ENCODE measurements around the gene VKORC1L1. TPM values are rescaled to one million over a fixed set of nuclear protein-coding genes. Genes with fewer than 3 reads are reported as not detected.
"Not testable (repeated sequence)": the region's sequence is repeated elsewhere in the genome, so short reads cannot be mapped to it uniquely, and the experiment has no call there.

Gene VKORC1L1
- total and polyA plus RNA-seq, 4 experiments from 2014 or later, result 2.2 to 12.6 (median 7.7) TPM

DNA sequence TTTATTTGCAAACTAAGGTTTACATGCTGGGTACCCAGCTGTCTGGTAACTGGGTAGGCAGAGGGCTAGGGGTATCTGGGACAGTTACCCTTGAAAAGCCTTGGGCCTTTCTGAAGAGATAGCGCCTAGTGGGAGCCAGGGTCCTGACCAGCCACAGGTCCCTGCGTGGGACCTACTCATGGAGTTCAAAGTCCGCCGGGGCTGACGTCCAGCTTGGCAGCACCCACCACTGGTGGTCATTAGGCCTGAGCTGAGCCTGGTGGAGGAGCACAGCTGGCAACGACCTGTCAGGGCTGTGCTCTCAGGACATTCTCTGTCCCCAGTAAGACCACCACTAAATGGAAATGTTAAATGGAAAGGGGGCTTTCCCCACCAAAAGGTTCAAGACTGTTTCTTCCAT, 89.2 kb downstream of the VKORC1L1 start:
- Mint-ChIP-seq H3K27ac (no peak overlapping the region), H3K36me3 (peaks cover 40 to 63% of the 10 kb centered on the region in 2 donors), H3K27me3 (no peaks in the 10 kb centered on the region), H3K4me1 (peaks cover 0 to 2% (median 0%) of the 10 kb centered on the region in 4 donors), H3K9me3 (no peaks in the 10 kb centered on the region), H3K4me3 (no peak overlapping the region)
- H3K36me3 ChIP-seq (ENCODE audit: insufficient read depth, low read length), result peaks cover 31% of the 10 kb centered on the region
- H3K27me3 ChIP-seq (ENCODE audit: insufficient read depth, low read length), result no peaks in the 10 kb centered on the region
- H3K27ac ChIP-seq (ENCODE audit: low read depth, low read length), result no peak overlapping the region
- ChIA-PET POLR2A (ENCODE audit: partially characterized antibody) (no interaction called here), CTCF (ENCODE audit: partially characterized antibody) (no interaction called here)
- no peak overlapping the region for H3K4me3 ChIP-seq (ENCODE audit: low read length in 2 of 2)
- DNase-seq, result no peak
- H3K4me1 ChIP-seq (ENCODE audit: insufficient read depth, low read length), result no peaks in the 10 kb centered on the region
- H3K9me3 ChIP-seq (ENCODE audit: control insufficient read depth in 1 of 2, low read length in 2 of 2), result no peaks in the 10 kb centered on the region
- intact Hi-C loops (cut with micrococcal nuclease), result no loop called here

DNA sequence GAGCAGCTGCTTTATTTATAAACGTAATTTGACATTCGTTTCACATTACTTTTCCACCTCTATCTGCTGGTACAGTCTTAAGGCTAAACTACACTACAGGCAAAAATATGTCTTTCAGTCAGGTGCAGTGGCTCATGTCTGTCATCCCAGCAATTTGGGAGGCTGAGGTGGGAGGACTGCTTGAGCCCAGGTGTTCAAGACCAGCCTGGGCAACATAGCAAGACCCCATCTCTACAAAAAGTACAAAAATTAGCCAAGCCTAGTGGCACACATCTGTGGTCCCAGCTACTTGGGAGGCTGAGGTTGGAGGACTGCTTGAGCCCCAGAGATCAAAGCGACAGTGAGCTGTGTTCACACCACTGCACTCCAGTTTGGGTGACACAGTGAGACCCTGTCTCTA, 91.8 kb downstream of the VKORC1L1 start:
- DNase-seq; POLR2A ChIA-PET (ENCODE audit: partially characterized antibody); H3K4me1 Mint-ChIP-seq; H3K9me3 Mint-ChIP-seq; H3K4me3 Mint-ChIP-seq; H3K27me3 ChIP-seq (ENCODE audit: insufficient read depth, low read length); CTCF ChIA-PET (ENCODE audit: partially characterized antibody); H3K27ac Mint-ChIP-seq; H3K9me3 ChIP-seq (ENCODE audit: control insufficient read depth in 1 of 2, low read length in 2 of 2); intact Hi-C loops (cut with micrococcal nuclease); H3K27ac ChIP-seq (ENCODE audit: low read depth, low read length); H3K4me3 ChIP-seq (ENCODE audit: low read length in 2 of 2); H3K27me3 Mint-ChIP-seq; H3K4me1 ChIP-seq (ENCODE audit: insufficient read depth, low read length): not testable (repeated sequence)
- peaks cover 36 to 66% of the 10 kb centered on the region in 2 donors for H3K36me3 Mint-ChIP-seq
- peaks cover 42% of the 10 kb centered on the region for H3K36me3 ChIP-seq (ENCODE audit: insufficient read depth, low read length)

DNA sequence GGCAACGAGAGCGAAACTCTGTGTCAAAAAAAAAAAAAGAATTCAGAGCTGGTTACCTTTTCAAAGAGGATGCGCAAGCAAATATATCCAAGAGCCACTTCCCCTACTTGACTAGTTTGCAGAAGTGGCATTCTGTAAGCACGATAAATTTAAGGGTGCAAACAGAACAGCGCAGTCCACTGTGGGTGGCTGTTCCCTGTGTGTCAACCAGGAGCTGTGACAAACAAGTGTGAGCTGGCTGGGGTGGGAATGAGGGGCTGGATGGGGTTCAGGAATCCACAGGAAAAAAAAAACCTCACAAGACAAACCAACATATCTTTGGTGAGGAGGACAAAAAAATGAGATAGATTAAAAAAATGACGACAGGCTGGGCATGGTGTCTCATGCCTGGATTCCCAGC, 93.3 kb downstream of the VKORC1L1 start:
- ChIA-PET CTCF (ENCODE audit: partially characterized antibody) (no interaction called here), POLR2A (ENCODE audit: partially characterized antibody) (no interaction called here)
- Histone ChIP-seq H3K27ac (ENCODE audit: low read depth, low read length) (no peak overlapping the region), H3K9me3 (ENCODE audit: control insufficient read depth in 1 of 2, low read length in 2 of 2) (no peaks in the 10 kb centered on the region), H3K36me3 (ENCODE audit: insufficient read depth, low read length) (peaks cover 34% of the 10 kb centered on the region), H3K27me3 (ENCODE audit: insufficient read depth, low read length) (no peaks in the 10 kb centered on the region), H3K4me3 (ENCODE audit: low read length in 2 of 2) (no peak overlapping the region), H3K4me1 (ENCODE audit: insufficient read depth, low read length) (no peaks in the 10 kb centered on the region)
- H3K4me3 Mint-ChIP-seq, result no peak overlapping the region
- peaks cover 38 to 61% of the 10 kb centered on the region in 2 donors for H3K36me3 Mint-ChIP-seq
- no peaks in the 10 kb centered on the region for H3K9me3 Mint-ChIP-seq
- no peak for DNase-seq
- H3K4me1 Mint-ChIP-seq, result peaks cover 0 to 2% (median 0%) of the 10 kb centered on the region in 4 donors
- H3K27me3 Mint-ChIP-seq, result no peaks in the 10 kb centered on the region
- H3K27ac Mint-ChIP-seq, result no peak overlapping the region
- intact Hi-C loops (cut with micrococcal nuclease), result no loop called here

DNA sequence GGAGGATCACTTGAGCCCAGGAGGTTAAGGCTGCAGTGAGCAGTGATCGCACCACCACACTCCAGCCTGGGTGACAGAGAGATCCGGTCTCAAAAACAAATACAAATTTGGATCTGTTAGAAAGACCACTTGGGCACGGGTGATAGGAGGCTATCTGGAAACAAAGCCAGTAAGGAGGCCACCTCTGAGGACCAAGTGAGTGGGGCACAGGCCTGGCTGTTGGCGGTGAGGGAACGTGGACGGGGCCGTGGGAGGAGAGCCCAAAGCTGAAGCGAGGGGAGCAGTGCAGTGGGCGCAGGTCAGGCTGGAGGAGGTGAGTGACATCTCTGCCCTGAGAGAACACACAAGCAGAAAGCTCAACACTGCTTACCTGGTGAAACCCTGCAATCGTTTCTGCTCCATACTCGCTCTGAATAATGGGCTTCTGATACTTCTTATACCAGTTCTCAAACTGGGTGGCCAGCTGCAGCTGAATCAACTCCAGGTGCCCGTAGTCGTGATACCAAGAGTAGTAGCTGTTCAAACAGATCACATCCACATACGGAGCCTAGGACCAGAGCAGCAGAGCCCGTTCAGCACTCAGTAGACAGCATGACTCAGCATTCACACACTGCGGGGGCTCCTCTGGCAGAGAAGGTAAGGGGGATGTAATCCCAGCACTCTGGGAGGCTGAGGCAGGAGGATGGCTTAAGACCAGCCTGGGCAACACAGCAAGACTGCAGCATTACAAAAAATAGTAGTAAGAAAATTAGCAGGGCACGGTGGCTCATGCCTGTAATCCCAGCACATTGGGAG, 94.7 kb downstream of the VKORC1L1 start:
- Histone ChIP-seq H3K4me3 (ENCODE audit: low read length in 2 of 2) (no peak overlapping the region), H3K27me3 (ENCODE audit: insufficient read depth, low read length) (no peaks in the 10 kb centered on the region), H3K27ac (ENCODE audit: low read depth, low read length) (no peak overlapping the region), H3K36me3 (ENCODE audit: insufficient read depth, low read length) (peaks cover 37% of the 10 kb centered on the region), H3K4me1 (ENCODE audit: insufficient read depth, low read length) (no peaks in the 10 kb centered on the region), H3K9me3 (ENCODE audit: control insufficient read depth in 1 of 2, low read length in 2 of 2) (no peaks in the 10 kb centered on the region)
- no peaks in the 10 kb centered on the region for H3K9me3 Mint-ChIP-seq
- H3K36me3 Mint-ChIP-seq, result peaks cover 43 to 66% of the 10 kb centered on the region in 2 donors
- no peak overlapping the region for H3K27ac Mint-ChIP-seq
- H3K4me1 Mint-ChIP-seq, result peaks cover 0 to 4% (median under 1%) of the 10 kb centered on the region in 4 donors
- no peak overlapping the region for H3K4me3 Mint-ChIP-seq
- intact Hi-C loops (cut with micrococcal nuclease), result no loop called here
- ChIA-PET CTCF (ENCODE audit: partially characterized antibody) (no interaction called here), POLR2A (ENCODE audit: partially characterized antibody) (interaction anchor here (1.0 kb wide), 1 partner anchor 14 kb away, joined by 3 read pairs; no protein-coding TSS in a partner anchor)
- DNase-seq, result no peak
- H3K27me3 Mint-ChIP-seq, result no peaks in the 10 kb centered on the region

DNA sequence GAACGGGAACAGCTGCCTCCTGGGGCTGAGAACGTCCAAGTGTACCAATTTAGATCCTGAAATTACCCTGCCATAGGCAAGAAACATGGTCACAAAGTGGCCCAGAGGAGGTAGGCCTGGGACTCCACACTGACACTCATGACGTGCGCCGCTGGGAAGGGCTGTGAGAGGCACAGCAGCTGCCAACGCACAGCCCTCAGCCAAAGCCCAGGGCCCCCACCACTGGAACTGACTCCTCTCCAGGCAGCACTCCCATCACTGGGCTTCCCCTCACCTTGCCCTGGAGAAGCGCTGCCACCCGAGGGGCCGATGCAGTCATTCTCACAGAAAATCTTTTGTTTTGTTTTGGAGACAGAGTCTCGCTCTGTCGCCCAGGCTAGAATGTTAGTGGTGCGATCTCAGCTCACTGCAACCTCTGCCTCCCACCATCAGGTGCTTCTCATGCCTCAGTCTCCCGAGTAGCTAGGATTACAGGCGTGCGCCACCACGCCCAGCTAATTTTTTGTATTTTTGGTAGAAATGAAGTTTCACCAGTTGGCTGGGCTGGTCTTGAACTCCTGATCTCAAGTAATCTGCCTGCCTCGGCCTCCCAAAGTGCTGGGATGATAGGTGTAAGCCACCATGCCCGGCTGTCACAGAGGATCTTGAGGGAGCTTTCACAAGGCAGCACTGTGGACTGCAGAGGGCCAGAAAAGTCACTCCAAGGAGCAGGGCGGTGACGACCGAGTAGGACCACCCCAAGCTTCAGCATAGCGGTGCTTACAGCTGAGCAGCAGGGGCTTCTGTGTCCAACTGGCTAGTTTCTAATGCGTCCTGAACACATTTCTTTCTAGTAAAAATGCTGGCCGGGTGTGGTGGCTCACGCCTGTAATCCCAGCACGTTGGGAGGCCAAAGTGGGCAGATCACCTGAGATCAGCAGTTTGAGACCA, 95.6 kb downstream of the VKORC1L1 start:
- no peak overlapping the region for H3K4me3 Mint-ChIP-seq
- no peaks in the 10 kb centered on the region for H3K27me3 Mint-ChIP-seq
- Histone ChIP-seq H3K4me3 (ENCODE audit: low read length in 2 of 2) (no peak overlapping the region), H3K27ac (ENCODE audit: low read depth, low read length) (no peak overlapping the region), H3K36me3 (ENCODE audit: insufficient read depth, low read length) (peaks cover 46% of the 10 kb centered on the region), H3K4me1 (ENCODE audit: insufficient read depth, low read length) (no peaks in the 10 kb centered on the region), H3K27me3 (ENCODE audit: insufficient read depth, low read length) (no peaks in the 10 kb centered on the region), H3K9me3 (ENCODE audit: control insufficient read depth in 1 of 2, low read length in 2 of 2) (no peaks in the 10 kb centered on the region)
- peaks cover 40 to 65% of the 10 kb centered on the region in 2 donors for H3K36me3 Mint-ChIP-seq
- POLR2A ChIA-PET (ENCODE audit: partially characterized antibody), result no interaction called here
- intact Hi-C loops (cut with micrococcal nuclease), result no loop called here
- peak overlapping the region in 2 of 7 donors; percentile 47 to 68 for H3K27ac Mint-ChIP-seq
- CTCF ChIA-PET (ENCODE audit: partially characterized antibody), result no interaction called here
- H3K9me3 Mint-ChIP-seq, result no peaks in the 10 kb centered on the region
- H3K4me1 Mint-ChIP-seq, result peaks cover 0 to 7% (median 0%) of the 10 kb centered on the region in 4 donors
- no peak for DNase-seq

DNA sequence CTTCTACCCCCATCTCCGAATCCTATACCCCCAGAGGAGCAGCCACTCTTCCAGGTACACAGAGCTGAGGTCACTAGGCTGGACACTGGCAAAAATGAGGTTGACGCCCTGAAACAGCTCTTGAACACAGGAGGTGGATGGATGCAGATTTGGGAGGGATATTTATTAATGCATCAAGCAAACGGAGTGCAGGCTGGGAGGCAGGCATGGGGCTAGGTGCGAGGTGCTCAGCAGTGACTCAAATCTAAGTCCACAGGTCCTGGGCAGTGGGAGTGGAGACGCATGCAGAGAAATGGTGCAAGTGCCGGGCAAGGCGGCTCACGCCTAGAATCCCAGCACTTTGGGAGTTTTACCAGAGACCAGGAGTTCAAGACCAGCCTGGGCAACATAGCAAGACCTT, 98.1 kb downstream of the VKORC1L1 start:
- Mint-ChIP-seq H3K27ac (no peak overlapping the region), H3K9me3 (no peaks in the 10 kb centered on the region), H3K36me3 (peaks cover 39 to 61% of the 10 kb centered on the region in 2 donors), H3K27me3 (no peaks in the 10 kb centered on the region), H3K4me3 (no peak overlapping the region), H3K4me1 (peaks cover 0 to 7% (median 0%) of the 10 kb centered on the region in 4 donors)
- no peaks in the 10 kb centered on the region for H3K9me3 ChIP-seq (ENCODE audit: control insufficient read depth in 1 of 2, low read length in 2 of 2)
- H3K27me3 ChIP-seq (ENCODE audit: insufficient read depth, low read length), result no peaks in the 10 kb centered on the region
- peaks cover 51% of the 10 kb centered on the region for H3K36me3 ChIP-seq (ENCODE audit: insufficient read depth, low read length)
- CTCF ChIA-PET (ENCODE audit: partially characterized antibody), result no interaction called here
- H3K4me1 ChIP-seq (ENCODE audit: insufficient read depth, low read length), result no peaks in the 10 kb centered on the region
- H3K4me3 ChIP-seq (ENCODE audit: low read length in 2 of 2), result no peak overlapping the region
- no peak overlapping the region for H3K27ac ChIP-seq (ENCODE audit: low read depth, low read length)
- intact Hi-C loops (cut with micrococcal nuclease), result loop anchor here (10.0 kb wide), 1 partner anchor 1666 kb away; no protein-coding TSS in a partner anchor
- POLR2A ChIA-PET (ENCODE audit: partially characterized antibody), result interaction anchor here (2.3 kb wide), 1 partner anchor 11 kb away, joined by 5 read pairs; the partner anchor contains the start of gene GUSB
- DNase-seq, result no peak

DNA sequence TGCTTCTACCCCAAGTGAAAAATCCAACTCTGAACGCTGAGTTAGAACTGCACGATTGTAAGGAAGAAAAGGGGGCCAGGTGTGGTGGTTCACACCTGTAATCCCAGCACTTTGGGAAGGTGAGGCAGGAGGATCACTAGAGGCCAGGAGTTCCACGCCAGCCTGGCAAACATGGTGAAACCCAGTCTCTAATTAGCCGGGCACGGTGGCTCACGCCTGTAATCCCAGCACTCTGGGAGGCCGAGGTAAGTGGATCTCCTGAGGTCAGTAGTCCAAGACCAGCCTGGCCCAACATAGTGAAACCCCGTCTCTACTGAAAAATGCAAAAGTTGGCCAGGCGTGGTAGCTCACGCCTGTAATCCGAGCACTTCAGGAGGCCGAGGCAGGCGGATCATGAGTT, 100.1 kb downstream of the VKORC1L1 start:
- Histone ChIP-seq H3K4me1 (ENCODE audit: insufficient read depth, low read length) (no peaks in the 10 kb centered on the region), H3K27ac (ENCODE audit: low read depth, low read length) (no peak overlapping the region), H3K27me3 (ENCODE audit: insufficient read depth, low read length) (no peaks in the 10 kb centered on the region), H3K9me3 (ENCODE audit: control insufficient read depth in 1 of 2, low read length in 2 of 2) (no peaks in the 10 kb centered on the region), H3K4me3 (ENCODE audit: low read length in 2 of 2) (no peak overlapping the region), H3K36me3 (ENCODE audit: insufficient read depth, low read length) (peaks cover 38% of the 10 kb centered on the region)
- H3K9me3 Mint-ChIP-seq, result no peaks in the 10 kb centered on the region
- ChIA-PET CTCF (ENCODE audit: partially characterized antibody) (no interaction called here), POLR2A (ENCODE audit: partially characterized antibody) (no interaction called here)
- no peak overlapping the region for H3K4me3 Mint-ChIP-seq
- intact Hi-C loops (cut with micrococcal nuclease), result loop anchor here (10.0 kb wide), 1 partner anchor 1668 kb away; no protein-coding TSS in a partner anchor
- no peaks in the 10 kb centered on the region for H3K27me3 Mint-ChIP-seq
- H3K36me3 Mint-ChIP-seq, result peaks cover 23 to 45% of the 10 kb centered on the region in 2 donors
- H3K4me1 Mint-ChIP-seq, result peaks cover 0 to 7% (median 0%) of the 10 kb centered on the region in 4 donors
- no peak for DNase-seq
- no peak overlapping the region for H3K27ac Mint-ChIP-seq

All from CD4-positive, alpha-beta memory T cell (primary cell).